Mesendoderm (in vitro differentiated cells): ENCODE measurements around the gene MBOAT7.

Experiments used
- DNase-seq: peaks from one replicate; pipeline ENCODE4 v3.0.0; 2013
- H2AK5ac ChIP-seq: 2 replicates; pipeline ENCODE4 v1.6.1; 2013; ENCODE audit warnings: low read length, inconsistent platforms
- H2BK120ac ChIP-seq: 2 replicates; pipeline ENCODE4 v1.6.1; 2013; ENCODE audit warnings: low read depth, mild to moderate bottlenecking, low read length, moderate library complexity, mixed read lengths
- H2BK15ac ChIP-seq: replicated peaks from 2 replicates; pipeline ENCODE4 v1.6.1; 2013; ENCODE audit warnings: low read depth, mild to moderate bottlenecking, moderate library complexity
- H2BK5ac ChIP-seq: 2 replicates; pipeline ENCODE4 v1.6.1; 2013; ENCODE audit warnings: low read length, inconsistent platforms
- H3K18ac ChIP-seq: 2 replicates; pipeline ENCODE4 v1.6.1; 2013; ENCODE audit warnings: mild to moderate bottlenecking, low read length, mixed read lengths
- H3K23ac ChIP-seq: one replicate; pipeline ENCODE4 v1.6.1; 2013; ENCODE audit warnings: low read length
- H3K27ac ChIP-seq: 2 replicates; pipeline ENCODE4 v1.5.1; 2013; ENCODE audit warnings: low read depth, mild to moderate bottlenecking, inconsistent platforms, low read length, moderate library complexity
- H3K27me3 ChIP-seq: 2 replicates; pipeline ENCODE4 v1.6.1; 2013; ENCODE audit warnings: low read length, control low read depth, mild to moderate bottlenecking, inconsistent platforms; ENCODE audit not compliant: insufficient read depth, poor library complexity
- H3K36me3 ChIP-seq: 2 replicates; pipeline ENCODE4 v1.6.1; 2013; ENCODE audit warnings: low read length, inconsistent platforms; ENCODE audit not compliant: control insufficient read depth, insufficient read depth
- H3K4ac ChIP-seq: one replicate; pipeline ENCODE4 v1.6.1; 2013; ENCODE audit warnings: low read depth, mild to moderate bottlenecking, low read length, moderate library complexity
- H3K4me1 ChIP-seq: 2 replicates; pipeline ENCODE4 v1.6.1; 2013; ENCODE audit warnings: low read depth, low read length, inconsistent platforms; ENCODE audit not compliant: control insufficient read depth
- H3K4me2 ChIP-seq: 2 replicates; pipeline ENCODE4 v1.6.1; 2013; ENCODE audit warnings: low read length
- H3K4me3 ChIP-seq: 2 replicates; pipeline ENCODE4 v1.5.1; 2013; ENCODE audit warnings: mild to moderate bottlenecking, low read length
- H3K56ac ChIP-seq: one replicate; pipeline ENCODE4 v1.6.1; 2013; ENCODE audit warnings: low read length
- H3K79me1 ChIP-seq: 2 replicates; pipeline ENCODE4 v1.6.1; 2013; ENCODE audit warnings: low read length, inconsistent platforms
- H3K79me2 ChIP-seq: 2 replicates; pipeline ENCODE4 v1.6.1; 2013; ENCODE audit warnings: mild to moderate bottlenecking, low read length; ENCODE audit not compliant: control insufficient read depth, insufficient read depth
- H3K9ac ChIP-seq: 2 replicates; pipeline ENCODE4 v1.6.1; 2013; ENCODE audit warnings: low read length, inconsistent platforms
- H4K5ac ChIP-seq: one replicate; pipeline ENCODE4 v1.6.1; 2013; ENCODE audit warnings: low read length
- H4K8ac ChIP-seq: one replicate; pipeline ENCODE4 v1.6.1; 2013; ENCODE audit warnings: low read depth, mild to moderate bottlenecking, control low read depth, low read length, moderate library complexity
- WGBS: extraction: QIAGEN DNeasy Blood & Tissue Kit; methylation state at CpG from one replicate; pipeline ENCODE4 v1.1.7; 2013; ENCODE audit warnings: low lambda C conversion rate, missing lambda C conversion rate; ENCODE audit not compliant: insufficient coverage; ENCODE audit errors: extremely low coverage; 5-methylcytosine and 5-hydroxymethylcytosine counted together

The MBOAT7 gene

DNA sequence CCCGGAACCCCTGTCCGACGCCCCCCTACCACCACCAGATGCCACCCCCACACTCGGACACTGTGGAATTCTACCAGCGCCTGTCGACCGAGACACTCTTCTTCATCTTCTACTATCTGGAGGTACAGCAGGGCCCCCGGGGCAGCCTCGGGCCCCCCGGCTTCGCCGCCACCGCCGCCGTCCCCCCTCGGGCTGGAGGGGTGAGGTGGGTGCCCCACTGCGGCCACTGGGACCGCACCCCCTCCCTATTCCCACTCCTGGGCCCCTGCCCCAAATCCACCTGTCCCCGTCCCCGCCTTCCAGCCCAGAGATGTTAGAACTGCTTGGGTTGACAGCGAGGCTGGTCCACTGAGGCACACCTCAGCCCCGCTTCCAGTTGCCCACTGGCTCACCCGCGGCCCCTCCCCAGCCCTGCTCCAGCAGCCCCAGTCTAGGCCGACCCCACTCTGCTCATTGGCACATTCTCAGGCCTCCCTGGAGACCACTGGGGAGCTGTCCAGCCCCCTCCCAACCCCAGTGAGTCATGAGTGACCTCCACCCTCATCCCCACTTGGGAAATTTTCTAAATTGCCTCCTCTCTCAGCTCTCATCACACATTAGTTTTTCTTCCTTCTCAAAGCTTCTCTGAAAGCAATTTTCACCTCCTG, 36.4 kb downstream of the MBOAT7 start:
- no peaks in the 10 kb centered on the region for H3K79me1 ChIP-seq
- no peaks in the 10 kb centered on the region for H3K79me2 ChIP-seq
- H4K8ac ChIP-seq, result no peak overlapping the region
- H3K18ac ChIP-seq, result no peak overlapping the region
- no peaks in the 10 kb centered on the region for H3K27me3 ChIP-seq
- no peak overlapping the region for H2BK120ac ChIP-seq
- H3K23ac ChIP-seq, result no peak overlapping the region
- H3K9ac ChIP-seq, result no peak overlapping the region
- DNase-seq, result no peak
- H3K56ac ChIP-seq, result no peak overlapping the region
- peaks cover 27% of the 10 kb centered on the region for H3K36me3 ChIP-seq
- no peaks in the 10 kb centered on the region for H3K4me1 ChIP-seq
- H2AK5ac ChIP-seq, result no peak overlapping the region
- no peak overlapping the region for H3K4ac ChIP-seq
- no peak overlapping the region for H2BK15ac ChIP-seq
- WGBS, result no CpG with 5 or more reads among the region's 25 CpGs
- no peak overlapping the region for H2BK5ac ChIP-seq
- no peak overlapping the region for H3K4me2 ChIP-seq
- H3K27ac ChIP-seq, result no peak overlapping the region
- no peak overlapping the region for H4K5ac ChIP-seq
- H3K4me3 ChIP-seq, result no peak overlapping the region

DNA sequence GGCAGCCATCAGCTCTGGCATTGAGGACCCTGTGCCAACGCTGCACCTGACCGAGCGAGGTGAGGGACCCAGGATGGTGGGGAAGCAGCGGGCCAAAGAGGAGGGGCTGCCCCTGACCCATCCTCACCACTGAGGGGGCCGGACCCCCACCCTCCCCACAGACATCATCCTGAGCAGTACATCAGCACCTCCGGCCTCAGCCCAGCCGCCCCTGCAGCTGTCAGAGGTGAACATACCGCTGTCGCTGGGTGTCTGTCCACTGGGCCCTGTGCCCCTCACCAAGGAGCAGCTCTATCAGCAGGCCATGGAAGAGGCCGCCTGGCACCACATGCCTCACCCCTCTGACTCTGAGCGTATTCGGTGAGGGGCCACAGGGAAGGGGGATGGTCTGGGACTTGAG, 37.1 kb downstream of the MBOAT7 start:
- no CpG with 5 or more reads among the region's 12 CpGs for WGBS
- no peak overlapping the region for H3K4me3 ChIP-seq
- no peak overlapping the region for H3K23ac ChIP-seq
- no peaks in the 10 kb centered on the region for H3K79me2 ChIP-seq
- H3K27me3 ChIP-seq, result no peaks in the 10 kb centered on the region
- H2BK5ac ChIP-seq, result no peak overlapping the region
- H3K9ac ChIP-seq, result no peak overlapping the region
- no peak overlapping the region for H3K4me2 ChIP-seq
- no peaks in the 10 kb centered on the region for H3K79me1 ChIP-seq
- H3K4ac ChIP-seq, result no peak overlapping the region
- no peak overlapping the region for H4K5ac ChIP-seq
- H4K8ac ChIP-seq, result no peak overlapping the region
- peaks cover 32% of the 10 kb centered on the region for H3K36me3 ChIP-seq
- H3K56ac ChIP-seq, result no peak overlapping the region
- DNase-seq, result no peak
- no peak overlapping the region for H2BK120ac ChIP-seq
- no peak overlapping the region for H3K27ac ChIP-seq
- no peak overlapping the region for H2BK15ac ChIP-seq
- H2AK5ac ChIP-seq, result no peak overlapping the region
- no peak overlapping the region for H3K18ac ChIP-seq
- no peaks in the 10 kb centered on the region for H3K4me1 ChIP-seq

DNA sequence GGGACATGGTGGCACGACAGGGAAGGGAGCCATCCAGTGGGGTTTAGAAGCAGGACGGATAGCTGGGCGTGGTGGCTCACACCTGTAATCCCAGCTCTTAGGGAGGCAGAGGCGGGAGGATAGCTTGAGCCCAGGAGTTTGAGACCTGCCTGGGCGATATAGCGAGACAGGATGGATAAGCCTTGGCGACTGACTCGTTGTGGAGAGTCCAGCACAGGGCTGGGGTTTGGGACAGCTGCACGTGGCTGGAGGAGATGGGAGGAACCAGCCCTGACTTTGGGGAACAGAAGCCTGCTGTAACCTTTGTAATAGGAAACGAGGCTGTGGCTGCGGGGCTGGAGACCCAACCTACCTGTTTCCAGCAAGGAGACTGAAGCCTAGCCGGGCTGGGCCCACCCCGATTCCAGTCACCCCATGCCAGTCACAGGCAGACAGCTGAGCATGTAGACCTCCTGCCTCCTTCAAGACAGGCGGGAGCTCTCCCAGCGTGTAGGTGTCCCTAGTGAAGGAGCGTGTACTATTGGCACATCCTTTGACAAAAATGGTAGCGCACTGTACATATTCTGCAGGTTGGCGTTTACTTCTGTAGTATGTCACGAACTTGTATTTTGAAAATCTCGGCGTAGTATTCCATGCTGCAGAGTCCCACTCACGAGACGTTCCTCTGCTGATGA, 37.9 kb downstream of the MBOAT7 start:
- no peak overlapping the region for H3K18ac ChIP-seq
- no peak overlapping the region for H3K23ac ChIP-seq
- H2BK120ac ChIP-seq, result no peak overlapping the region
- no peaks in the 10 kb centered on the region for H3K27me3 ChIP-seq
- no peak overlapping the region for H3K56ac ChIP-seq
- peaks cover 40% of the 10 kb centered on the region for H3K36me3 ChIP-seq
- no peaks in the 10 kb centered on the region for H3K79me1 ChIP-seq
- H3K4me1 ChIP-seq, result no peaks in the 10 kb centered on the region
- no peak overlapping the region for H2BK5ac ChIP-seq
- DNase-seq, result no peak
- H3K4me2 ChIP-seq, result no peak overlapping the region
- H4K8ac ChIP-seq, result no peak overlapping the region
- H4K5ac ChIP-seq, result no peak overlapping the region
- H3K79me2 ChIP-seq, result no peaks in the 10 kb centered on the region
- no CpG with 5 or more reads among the region's 23 CpGs for WGBS
- no peak overlapping the region for H2BK15ac ChIP-seq
- H3K9ac ChIP-seq, result no peak overlapping the region
- H3K4ac ChIP-seq, result no peak overlapping the region
- no peak overlapping the region for H2AK5ac ChIP-seq
- no peak overlapping the region for H3K4me3 ChIP-seq
- no peak overlapping the region for H3K27ac ChIP-seq

DNA sequence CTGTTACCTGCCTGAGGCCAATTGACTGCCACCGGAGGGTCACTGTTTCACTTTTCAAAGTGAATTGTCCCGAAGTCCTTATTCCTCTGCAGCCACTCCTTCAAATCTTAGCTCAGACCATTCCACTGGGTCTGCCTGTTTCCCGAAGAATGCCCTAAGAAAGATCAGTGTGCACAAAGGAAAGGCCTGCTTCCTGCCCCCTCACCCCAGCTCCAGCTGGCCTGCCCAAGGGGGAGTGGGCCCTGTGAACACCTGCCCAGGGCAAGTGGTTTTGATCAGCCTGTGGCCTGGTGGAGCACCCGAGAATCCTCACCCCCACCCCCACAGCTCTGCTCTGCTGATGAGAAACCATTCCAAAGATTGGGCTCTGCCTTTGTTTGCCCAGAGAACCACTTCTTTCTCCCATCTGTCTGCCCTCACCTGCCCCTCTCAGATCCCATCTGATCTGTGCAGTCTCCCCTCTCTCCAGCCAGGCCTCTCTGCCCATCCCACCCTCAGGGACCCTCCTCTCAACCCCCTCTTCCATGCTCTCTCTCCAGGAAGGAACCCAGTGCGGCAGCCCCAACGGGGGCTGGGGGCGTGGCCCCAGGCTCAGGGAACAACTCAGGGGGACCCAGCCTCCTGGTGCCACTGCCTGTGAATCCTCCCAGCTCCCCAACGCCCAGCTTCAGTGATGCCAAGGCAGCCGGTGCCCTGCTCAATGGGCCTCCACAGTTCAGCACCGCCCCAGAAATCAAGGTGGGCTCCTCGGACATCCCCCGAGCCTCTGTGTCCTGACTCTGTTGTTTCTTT, 40.2 kb downstream of the MBOAT7 start:
- Histone ChIP-seq H2BK5ac (no peak overlapping the region), H3K4me2 (no peak overlapping the region), H3K36me3 (peaks cover 44% of the 10 kb centered on the region), H4K8ac (no peak overlapping the region), H3K4me1 (no peaks in the 10 kb centered on the region), H3K18ac (no peak overlapping the region), H3K79me2 (no peaks in the 10 kb centered on the region), H3K56ac (no peak overlapping the region), H2BK15ac (no peak overlapping the region), H3K9ac (no peak overlapping the region), H3K4ac (no peak overlapping the region), H2BK120ac (no peak overlapping the region), H3K4me3 (no peak overlapping the region), H3K27me3 (no peaks in the 10 kb centered on the region), H3K23ac (no peak overlapping the region), H3K27ac (no peak overlapping the region), H3K79me1 (peaks cover 3% of the 10 kb centered on the region), H2AK5ac (no peak overlapping the region), H4K5ac (no peak overlapping the region)
- WGBS, result no CpG with 5 or more reads among the region's 12 CpGs
- DNase-seq, result no peak

DNA sequence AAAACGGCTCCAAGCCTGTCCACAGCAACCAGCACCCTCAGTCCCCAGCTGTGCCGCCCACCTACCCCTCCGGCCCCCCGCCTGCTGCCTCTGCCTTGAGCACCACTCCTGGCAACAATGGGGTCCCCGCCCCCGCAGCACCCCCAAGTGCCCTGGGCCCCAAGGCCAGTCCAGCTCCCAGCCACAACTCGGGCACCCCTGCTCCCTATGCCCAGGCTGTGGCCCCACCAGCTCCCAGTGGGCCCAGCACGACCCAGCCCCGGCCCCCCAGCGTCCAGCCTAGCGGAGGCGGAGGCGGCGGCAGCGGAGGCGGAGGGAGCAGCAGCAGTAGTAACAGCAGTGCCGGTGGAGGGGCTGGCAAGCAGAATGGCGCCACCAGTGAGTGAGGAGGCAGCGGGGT, 41.2 kb downstream of the MBOAT7 start:
- Histone ChIP-seq H3K27me3 (no peaks in the 10 kb centered on the region), H2AK5ac (no peak overlapping the region), H3K79me2 (no peaks in the 10 kb centered on the region), H3K18ac (no peak overlapping the region), H4K8ac (no peak overlapping the region), H3K56ac (no peak overlapping the region), H3K9ac (no peak overlapping the region), H3K4me3 (no peak overlapping the region), H3K23ac (no peak overlapping the region), H3K4me2 (no peak overlapping the region), H3K27ac (no peak overlapping the region), H2BK120ac (no peak overlapping the region), H3K4ac (no peak overlapping the region), H3K36me3 (peaks cover 43% of the 10 kb centered on the region), H4K5ac (no peak overlapping the region), H3K4me1 (no peaks in the 10 kb centered on the region), H3K79me1 (peaks cover 5% of the 10 kb centered on the region), H2BK15ac (no peak overlapping the region), H2BK5ac (no peak overlapping the region)
- DNase-seq, result no peak
- WGBS, result no CpG with 5 or more reads among the region's 19 CpGs
